ENCODE measurements around the gene TECRL. TPM values are rescaled to one million over a fixed set of nuclear protein-coding genes. Genes with fewer than 3 reads are reported as not detected.

Gene TECRL
- total and polyA plus RNA-seq, 2 of the 4 experiments (the other 2 are of a cell fraction): not detected

GRCh38 chr4:64432674-64433073 is 23.4 kb upstream of the TECRL start:
- Histone ChIP-seq H3K4me3 (ENCODE audit: insufficient read depth, low read depth, low read length) (no peak overlapping the region), H2BK120ac (ENCODE audit: low read depth, low read length) (no peak overlapping the region), H4K8ac (ENCODE audit: low read depth in 2 of 2, low read length in 2 of 2) (no peak overlapping the region), H2BK15ac (ENCODE audit: low read depth, low read length) (no peak overlapping the region), H3K4me2 (ENCODE audit: low read depth, low read length) (no peak overlapping the region), H2BK20ac (ENCODE audit: low read depth, low read length) (no peak overlapping the region), H3K23ac (ENCODE audit: low read depth, low read length) (no peak overlapping the region), H3K18ac (ENCODE audit: low read depth, low read length) (no peak overlapping the region), H3K14ac (replicated peaks; ENCODE audit: low read depth, low read length) (no peak overlapping the region), H3K27me3 (ENCODE audit: control insufficient read depth, insufficient read depth, low read length) (no peaks in the 10 kb centered on the region), H3K9me3 (ENCODE audit: control insufficient read depth, insufficient read depth, low read length) (peaks cover 25% of the 10 kb centered on the region), H3K4me1 (ENCODE audit: control insufficient read depth, insufficient read depth, low read length) (no peaks in the 10 kb centered on the region), H3K56ac (ENCODE audit: extremely low read depth, insufficient read depth, low read length) (no peak overlapping the region), H3K27ac (ENCODE audit: insufficient read depth, low read length) (no peak overlapping the region), H3K79me1 (ENCODE audit: low read depth in 1 of 2, low read length in 2 of 2) (no peaks in the 10 kb centered on the region), H2AK9ac (replicated peaks; ENCODE audit: low read depth, low read length, poor library complexity) (no peak overlapping the region), H2AFZ (replicated peaks; ENCODE audit: low read length, poor library complexity) (no peak overlapping the region), H3K9me1 (ENCODE audit: insufficient read depth, low read length) (no peaks in the 10 kb centered on the region), H3K4ac (ENCODE audit: low read depth, low read length) (no peak overlapping the region), H3K9ac (ENCODE audit: low read depth, low read length) (no peak overlapping the region), H3K36me3 (ENCODE audit: control insufficient read depth, insufficient read depth, low read length) (no peaks in the 10 kb centered on the region), H4K20me1 (ENCODE audit: insufficient read depth, low read length) (no peaks in the 10 kb centered on the region), H2BK5ac (ENCODE audit: low read depth, low read length, poor library complexity, severe bottlenecking) (no peak overlapping the region), H4K91ac (ENCODE audit: insufficient read depth, low read depth, low read length) (no peak overlapping the region), H2AK5ac (ENCODE audit: low read depth, low read length) (no peak overlapping the region), H4K5ac (ENCODE audit: low read depth, low read length) (no peak overlapping the region)
- no peak for DNase-seq
- 69% methylated on average over 4 of the region's 10 CpGs; no CpG with 5 or more reads in 1 of the 2 experiments for WGBS, 2 experiments (ENCODE audit: extremely low coverage in 2 of 2, insufficient read length in 1 of 2)
- ChIA-PET CTCF (no interaction called here), POLR2A (ENCODE audit: unreplicated experiment) (no interaction called here)
- no peak for ATAC-seq (ENCODE audit: low read depth)
- TF ChIP-seq MXI1 (IDR thresholded peaks at IDR 0.05; ENCODE audit: borderline replicate concordance, low read depth, low read length) (no peak), BHLHE40 (IDR thresholded peaks at IDR 0.05; ENCODE audit: low read depth, low read length) (no peak), FOS (IDR thresholded peaks at IDR 0.05; ENCODE audit: low read depth, low read length) (no peak), NFE2L2 (IDR thresholded peaks at IDR 0.05; ENCODE audit: low read depth, low read length) (no peak), SMC3 (IDR thresholded peaks at IDR 0.05; ENCODE audit: low read depth, low read length) (no peak), POLR2A (IDR thresholded peaks at IDR 0.05; ENCODE audit: low read depth, low read length) (no peak), RCOR1 (IDR thresholded peaks at IDR 0.05; ENCODE audit: insufficient replicate concordance, low read length) (no peak), MAFK (IDR thresholded peaks at IDR 0.05; ENCODE audit: low read depth, low read length) (no peak), CHD1 (IDR thresholded peaks at IDR 0.05; ENCODE audit: low read depth, low read length) (no peak), CTCF (conservative IDR thresholded peaks at IDR 0.05; ENCODE audit: low read depth, low read length) (no peak), USF2 (IDR thresholded peaks at IDR 0.05; ENCODE audit: low read depth, low read length) (no peak), ELK1 (IDR thresholded peaks at IDR 0.05; ENCODE audit: borderline replicate concordance, low read depth, low read length) (no peak), RAD21 (IDR thresholded peaks at IDR 0.05; ENCODE audit: low read length) (no peak), MAZ (IDR thresholded peaks at IDR 0.05; ENCODE audit: borderline replicate concordance, low read depth, low read length) (no peak), RFX5 (IDR thresholded peaks at IDR 0.05; ENCODE audit: low read depth, low read length) (no peak), CEBPB (IDR thresholded peaks at IDR 0.05; ENCODE audit: low read depth, low read length) (no peak)
- no TSS peak for BruUV-seq (replicated peaks)
- dilution Hi-C loops (cut with HindIII; ENCODE audit: low sequenced_read_pairs, unreplicated experiment): no loop called here
- intact Hi-C loops (cut with micrococcal nuclease): no loop called here
- in situ Hi-C loops (cut with MboI; ENCODE audit: low sequenced_read_pairs): no loop called here
